Activated effector memory CD4-positive, alpha-beta T cell treated with anti-CD3 and anti-CD28 coated beads, Interleukin-2, amount 50 U/mL, for 16 hours (primary cell): Measurements from ENCODE around the gene VPS50.
A peak's percentile ranks its signal among the peaks of the same experiment; 100 is the strongest.

Experiments used
- DNase-seq: peaks from one replicate; pipeline ENCODE4 v3.0.0-alpha.2; 2020

Gene VPS50

GRCh38 chr7:93231799-93232672, at the start of gene VPS50:
Gene VPS50, plus strand, starts transcription at chr7:93232366. Its CDS starts 102 bp downstream, at chr7:93232468.
- DNase-seq: peak; percentile 97

GRCh38 chr7:93185303-93186027, 46.7 kb upstream of the VPS50 start:
- no peak for DNase-seq

GRCh38 chr7:93188870-93189634, 43.1 kb upstream of the VPS50 start:
- DNase-seq: no peak

GRCh38 chr7:93194386-93194785, 37.8 kb upstream of the VPS50 start:
- DNase-seq: no peak

GRCh38 chr7:93196336-93196735, 35.8 kb upstream of the VPS50 start:
- no peak for DNase-seq

- no peak for DNase-seq
These were observed 33.7 kb upstream of the VPS50 start for GRCh38 chr7:93198472-93198871.

- DNase-seq: no peak
These were observed 29.4 kb upstream of the VPS50 start for GRCh38 chr7:93202594-93203250.

GRCh38 chr7:93203496-93203895, 28.7 kb upstream of the VPS50 start:
- DNase-seq: no peak

GRCh38 chr7:93205046-93205445, 27.1 kb upstream of the VPS50 start:
- no peak for DNase-seq

GRCh38 chr7:93211228-93211818, 20.8 kb upstream of the VPS50 start:
- DNase-seq: no peak

- DNase-seq: no peak
These were observed 19.3 kb upstream of the VPS50 start for GRCh38 chr7:93212881-93213280.

GRCh38 chr7:93218997-93219827, 13.0 kb upstream of the VPS50 start:
- no peak for DNase-seq

GRCh38 chr7:93219868-93220267, 12.3 kb upstream of the VPS50 start:
- DNase-seq: no peak

GRCh38 chr7:93226310-93226709, 5.9 kb upstream of the VPS50 start, which contains the start of gene HEPACAM2:
Gene HEPACAM2, minus strand, starts transcription at chr7:93226469.
- DNase-seq: no peak

- no peak for DNase-seq
These were observed 3.9 kb upstream of the VPS50 start for GRCh38 chr7:93228302-93228701.

GRCh38 chr7:93231259-93231658, 907 bp upstream of the VPS50 start:
- no peak for DNase-seq

GRCh38 chr7:93232673-93233018, 480 bp downstream of the VPS50 start:
- DNase-seq: no peak

GRCh38 chr7:93235541-93235940, 3.4 kb downstream of the VPS50 start:
- no peak for DNase-seq

GRCh38 chr7:93238131-93238530, 6.0 kb downstream of the VPS50 start:
- no peak for DNase-seq

- no peak for DNase-seq
These were observed 6.6 kb downstream of the VPS50 start for GRCh38 chr7:93238748-93239147.

- DNase-seq: no peak
These were observed 7.7 kb downstream of the VPS50 start for GRCh38 chr7:93239824-93240223.

GRCh38 chr7:93242106-93242505, 9.9 kb downstream of the VPS50 start:
- DNase-seq: no peak
